IMR-90 (cell line): ENCODE measurements around the gene CAVIN4. TPM values are rescaled to one million over a fixed set of nuclear protein-coding genes. Genes with fewer than 3 reads are reported as not detected.

ENCODE experiments used
- ATAC-seq: fragments of 200-7000 bp; cut with Tn5 transposase; 2 replicates; pipeline ENCODE4 v1.9.1; 2020; ENCODE audit warnings: low read depth, mild to moderate bottlenecking, moderate library complexity
- BruUV-seq: library from RNA; stranded (reverse); fragments of 400-500 nt; replicated peaks from 2 replicates; lab custom pipeline; 2021; lab: Mats Ljungman, UMichigan
- CTCF ChIA-PET: fragments of 300-600 bp; formaldehyde crosslinking; extraction: SDS; loops from one replicate; lab custom pipeline; 2021; ENCODE audit warnings: antibody characterized with exemption; lab: Yijun Ruan, JAX
- POLR2A ChIA-PET: fragments of 300-600 bp; sonication (Branson Sonifier 250); formaldehyde crosslinking; loops from one replicate; lab custom pipeline; 2022; ENCODE audit warnings: antibody characterized with exemption; ENCODE audit not compliant: unreplicated experiment; lab: Charles Lee
- DNase-seq: peaks from one replicate; pipeline ENCODE4 v3.0.0; 2013
- H2AFZ ChIP-seq: replicated peaks from 2 replicates; pipeline ENCODE3; 2013; ENCODE audit warnings: low read length, mild to moderate bottlenecking; ENCODE audit not compliant: poor library complexity
- H2AK5ac ChIP-seq: 2 replicates; pipeline ENCODE4 v1.6.1; 2013; ENCODE audit warnings: low read depth, low read length, inconsistent platforms
- H2AK9ac ChIP-seq: replicated peaks from 2 replicates; pipeline ENCODE3; 2013; ENCODE audit warnings: mild to moderate bottlenecking, low read depth, low read length, moderate library complexity; ENCODE audit not compliant: poor library complexity
- H2BK120ac ChIP-seq: 2 replicates; pipeline ENCODE4 v1.6.1; 2013; ENCODE audit warnings: low read depth, low read length, inconsistent platforms
- H2BK15ac ChIP-seq: 3 replicates; pipeline ENCODE4 v1.6.1; 2013; ENCODE audit warnings: low read depth, low read length, inconsistent platforms
- H2BK20ac ChIP-seq: 2 replicates; pipeline ENCODE4 v1.6.1; 2013; ENCODE audit warnings: low read depth, mild to moderate bottlenecking, inconsistent platforms, low read length, moderate library complexity
- H2BK5ac ChIP-seq: 2 replicates; pipeline ENCODE4 v1.6.1; 2013; ENCODE audit warnings: mild to moderate bottlenecking, low read depth, low read length, inconsistent platforms; ENCODE audit not compliant: poor library complexity, severe bottlenecking
- H3K14ac ChIP-seq: replicated peaks from 2 replicates; pipeline ENCODE4 v1.6.1; 2013; ENCODE audit warnings: low read depth, low read length, inconsistent platforms
- H3K18ac ChIP-seq: 2 replicates; pipeline ENCODE4 v1.6.1; 2013; ENCODE audit warnings: low read depth, low read length, control low read depth
- H3K23ac ChIP-seq: 2 replicates; pipeline ENCODE4 v1.6.1; 2013; ENCODE audit warnings: low read depth, low read length, inconsistent platforms
- H3K27ac ChIP-seq: 2 replicates; pipeline ENCODE4 v1.5.1; 2013; ENCODE audit warnings: mild to moderate bottlenecking, control low read depth, low read length; ENCODE audit not compliant: insufficient read depth
- H3K27me3 ChIP-seq: 2 replicates; pipeline ENCODE4 v1.6.1; 2013; ENCODE audit warnings: low read length; ENCODE audit not compliant: control insufficient read depth, insufficient read depth
- H3K36me3 ChIP-seq: 2 replicates; pipeline ENCODE4 v1.6.1; 2013; ENCODE audit warnings: low read length, mixed read lengths; ENCODE audit not compliant: control insufficient read depth, insufficient read depth
- H3K4ac ChIP-seq: 2 replicates; pipeline ENCODE4 v1.6.1; 2013; ENCODE audit warnings: low read depth, low read length, inconsistent platforms
- H3K4me1 ChIP-seq: 2 replicates; pipeline ENCODE4 v1.6.1; 2013; ENCODE audit warnings: low read length, mixed read lengths; ENCODE audit not compliant: control insufficient read depth, insufficient read depth
- H3K4me2 ChIP-seq: 2 replicates; pipeline ENCODE4 v1.6.1; 2013; ENCODE audit warnings: low read depth, mild to moderate bottlenecking, control low read depth, low read length, moderate library complexity
- H3K4me3 ChIP-seq: 2 replicates; pipeline ENCODE4 v1.5.1; 2013; ENCODE audit warnings: low read depth, mild to moderate bottlenecking, control low read depth, low read length, moderate library complexity; ENCODE audit not compliant: insufficient read depth
- H3K56ac ChIP-seq: 2 replicates; pipeline ENCODE4 v1.6.1; 2013; ENCODE audit warnings: low read length, inconsistent platforms; ENCODE audit not compliant: insufficient read depth; ENCODE audit errors: extremely low read depth
- H3K79me1 ChIP-seq, 2 experiments: 2 replicates each; pipeline ENCODE4 v1.6.1; 2013; ENCODE audit warnings: low read length in 2 of 2, inconsistent platforms in 1 of 2, low read depth in 1 of 2
- H3K9ac ChIP-seq: 2 replicates; pipeline ENCODE4 v1.6.1; 2013; ENCODE audit warnings: low read depth, low read length, control low read depth
- H3K9me1 ChIP-seq: 2 replicates; pipeline ENCODE4 v1.6.1; 2013; ENCODE audit warnings: low read length, inconsistent platforms; ENCODE audit not compliant: insufficient read depth
- H3K9me3 ChIP-seq: 2 replicates; pipeline ENCODE4 v1.6.1; 2013; ENCODE audit warnings: low read length; ENCODE audit not compliant: control insufficient read depth, insufficient read depth
- H4K20me1 ChIP-seq: 2 replicates; pipeline ENCODE4 v1.6.1; 2013; ENCODE audit warnings: low read length, inconsistent platforms; ENCODE audit not compliant: insufficient read depth
- H4K5ac ChIP-seq: 2 replicates; pipeline ENCODE4 v1.6.1; 2013; ENCODE audit warnings: mild to moderate bottlenecking, low read depth, low read length, control low read depth
- H4K8ac ChIP-seq, 2 experiments: 2 replicates each; pipeline ENCODE4 v1.6.1; 2013; ENCODE audit warnings: low read depth in 2 of 2, low read length in 2 of 2, control low read depth in 1 of 2, inconsistent platforms in 1 of 2
- H4K91ac ChIP-seq: 2 replicates; pipeline ENCODE4 v1.6.1; 2013; ENCODE audit warnings: low read depth, low read length, inconsistent platforms; ENCODE audit not compliant: insufficient read depth
- BHLHE40 ChIP-seq: fragments of 150-350 bp; IDR thresholded peaks from 2 replicates; pipeline ENCODE4 v1.6.1; 2016; ENCODE audit warnings: mild to moderate bottlenecking, low read depth, low read length
- CEBPB ChIP-seq: IDR thresholded peaks from 2 replicates; pipeline ENCODE4 v1.6.1; 2012; ENCODE audit warnings: low read depth, low read length, improper control_type of control experiment
- CHD1 ChIP-seq: IDR thresholded peaks from 2 replicates; pipeline ENCODE4 v1.6.1; 2012; ENCODE audit warnings: low read depth, low read length, improper control_type of control experiment
- FOS ChIP-seq: fragments of 150-350 bp; IDR thresholded peaks from 2 replicates; pipeline ENCODE4 v1.6.1; 2016; ENCODE audit warnings: low read depth, low read length
- MAFK ChIP-seq: IDR thresholded peaks from 2 replicates; pipeline ENCODE4 v1.6.1; 2012; ENCODE audit warnings: low read depth, low read length, improper control_type of control experiment
- MAZ ChIP-seq: IDR thresholded peaks from 2 replicates; pipeline ENCODE4 v1.6.1; 2012; ENCODE audit warnings: low read depth, mild to moderate bottlenecking, low read length, improper control_type of control experiment, moderate library complexity, borderline replicate concordance
- MXI1 ChIP-seq: IDR thresholded peaks from 2 replicates; pipeline ENCODE4 v1.6.1; 2012; ENCODE audit warnings: low read depth, mild to moderate bottlenecking, low read length, moderate library complexity, borderline replicate concordance
- NFE2L2 ChIP-seq: fragments of 150-350 bp; IDR thresholded peaks from 2 replicates; pipeline ENCODE4 v1.6.1; 2016; ENCODE audit warnings: low read depth, mild to moderate bottlenecking, low read length
- POLR2A ChIP-seq: IDR thresholded peaks from 2 replicates; pipeline ENCODE4 v1.6.1; 2012; ENCODE audit warnings: mild to moderate bottlenecking, low read depth, low read length
- RAD21 ChIP-seq: IDR thresholded peaks from 2 replicates; pipeline ENCODE4 v1.6.1; 2012; ENCODE audit warnings: low read length, improper control_type of control experiment
- RCOR1 ChIP-seq: IDR thresholded peaks from 2 replicates; pipeline ENCODE4 v1.6.1; 2012; ENCODE audit warnings: mild to moderate bottlenecking, low read length, improper control_type of control experiment; ENCODE audit not compliant: insufficient replicate concordance
- RFX5 ChIP-seq: IDR thresholded peaks from 2 replicates; pipeline ENCODE4 v1.8.0; 2012; ENCODE audit warnings: low read depth, mild to moderate bottlenecking, low read length, moderate library complexity
- SMC3 ChIP-seq: fragments of 150-350 bp; IDR thresholded peaks from 2 replicates; pipeline ENCODE4 v1.6.1; 2016; ENCODE audit warnings: low read depth, mild to moderate bottlenecking, antibody characterized with exemption, low read length, moderate library complexity
- USF2 ChIP-seq: fragments of 150-350 bp; IDR thresholded peaks from 2 replicates; pipeline ENCODE4 v1.6.1; 2017; ENCODE audit warnings: mild to moderate bottlenecking, antibody characterized with exemption, low read length, low read depth
- WGBS, 2 experiments: methylation state at CpG; one replicate each; pipeline versions ENCODE4 v1.1.5 to v1.1.7; 2013; ENCODE audit warnings: missing lambda C conversion rate in 2 of 2; ENCODE audit not compliant: insufficient read length in 1 of 2; ENCODE audit errors: extremely low coverage in 2 of 2; 5-methylcytosine and 5-hydroxymethylcytosine counted together
- dilution Hi-C: fragments of 300-500 bp; cut with HindIII; formaldehyde crosslinking; loops from one replicate; pipeline ENCODE4 v1.14.3; 2018; ENCODE audit warnings: low sequenced_read_pairs; ENCODE audit not compliant: unreplicated experiment
- in situ Hi-C: fragments of 300-500 bp; cut with MboI; formaldehyde crosslinking; loops from 3 replicates; pipeline ENCODE4 v1.14.3; 2019; ENCODE audit warnings: low sequenced_read_pairs, inconsistent platforms, mixed read lengths
- intact Hi-C: fragments of 100-400 bp; cut with micrococcal nuclease; formaldehyde crosslinking; loops from 2 replicates; pipeline ENCODE4 v1.10.0; 2022
- polyA plus RNA-seq, 3 experiments: library from polyadenylated mRNA; depleted of rRNA; stranded (reverse); fragments of >200 nt; gene quantifications; 2 replicates each; pipeline ENCODE4 v1.2.3, GENCODE V29; 2012; ENCODE audit warnings: low replicate concordance in 1 of 3
- total RNA-seq: library from RNA; depleted of rRNA; stranded (reverse); fragments of >200 nt; gene quantifications from 2 replicates; pipeline ENCODE4 v1.2.3, GENCODE V29; 2012
- TF ChIP-seq, protein P1 (sequence below): conservative IDR thresholded peaks from 2 replicates; pipeline ENCODE4 v1.5.1; 2012; ENCODE audit warnings: mild to moderate bottlenecking, low read depth, low read length, improper control_type of control experiment
- TF ChIP-seq, protein P2 (sequence below): fragments of 150-350 bp; IDR thresholded peaks from 2 replicates; pipeline ENCODE4 v1.6.1; 2016; ENCODE audit warnings: low read depth, mild to moderate bottlenecking, low read length, moderate library complexity, borderline replicate concordance

Gene CAVIN4
- total and polyA plus RNA-seq, 2 of the 4 experiments (the other 2 are of a cell fraction), result 2.2 to 2.6 TPM

DNA sequence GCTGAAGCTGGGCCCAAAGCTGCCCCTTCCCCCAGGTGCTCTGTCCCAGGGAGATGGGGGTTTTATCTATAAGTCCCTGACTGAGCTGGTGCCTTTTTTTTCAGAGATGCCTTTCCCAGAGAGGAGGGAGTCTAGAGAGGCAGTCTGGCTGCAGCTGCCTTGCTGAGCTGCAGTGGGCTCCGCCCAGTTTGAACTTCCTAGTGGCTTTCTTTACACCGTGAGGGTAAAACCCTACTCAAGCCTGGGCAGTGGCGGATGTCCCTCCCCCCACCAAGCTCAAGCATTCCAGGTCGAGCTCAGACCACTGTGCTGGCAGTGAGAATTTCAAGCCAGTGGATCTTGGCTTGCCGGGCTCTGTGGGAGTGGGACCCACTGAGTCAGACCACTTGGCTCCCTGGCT, 41.3 kb downstream of the CAVIN4 start:
- H3K27me3 ChIP-seq, result no peaks in the 10 kb centered on the region
- H3K9ac ChIP-seq, result no peak overlapping the region
- H3K9me1 ChIP-seq, result no peaks in the 10 kb centered on the region
- H3K4me1 ChIP-seq, result no peaks in the 10 kb centered on the region
- DNase-seq, result no peak
- no peak overlapping the region for H3K23ac ChIP-seq
- no peak overlapping the region for H4K8ac ChIP-seq
- no peak overlapping the region for H3K14ac ChIP-seq
- no peak overlapping the region for H3K4ac ChIP-seq
- no peak overlapping the region for H3K4me2 ChIP-seq
- H3K9me3 ChIP-seq, result no peaks in the 10 kb centered on the region
- no peak for ATAC-seq
- H3K56ac ChIP-seq, result no peak overlapping the region
- no peak overlapping the region for H4K5ac ChIP-seq
- dilution Hi-C loops (no loop called here), in situ Hi-C loops (no loop called here), intact Hi-C loops (no loop called here)
- H2BK5ac ChIP-seq, result no peak overlapping the region
- no peak overlapping the region for H2BK20ac ChIP-seq
- no TSS peak for BruUV-seq
- H4K91ac ChIP-seq, result no peak overlapping the region
- no peak overlapping the region for H3K27ac ChIP-seq
- H2BK120ac ChIP-seq, result no peak overlapping the region
- H3K4me3 ChIP-seq, result no peak overlapping the region
- no peaks in the 10 kb centered on the region for H3K79me1 ChIP-seq
- no peak for TF ChIP-seq FOS
- no peak for TF ChIP-seq BHLHE40
- TF ChIP-seq RAD21, result no peak
- TF ChIP-seq CHD1, result no peak
- TF ChIP-seq, protein P1, sequence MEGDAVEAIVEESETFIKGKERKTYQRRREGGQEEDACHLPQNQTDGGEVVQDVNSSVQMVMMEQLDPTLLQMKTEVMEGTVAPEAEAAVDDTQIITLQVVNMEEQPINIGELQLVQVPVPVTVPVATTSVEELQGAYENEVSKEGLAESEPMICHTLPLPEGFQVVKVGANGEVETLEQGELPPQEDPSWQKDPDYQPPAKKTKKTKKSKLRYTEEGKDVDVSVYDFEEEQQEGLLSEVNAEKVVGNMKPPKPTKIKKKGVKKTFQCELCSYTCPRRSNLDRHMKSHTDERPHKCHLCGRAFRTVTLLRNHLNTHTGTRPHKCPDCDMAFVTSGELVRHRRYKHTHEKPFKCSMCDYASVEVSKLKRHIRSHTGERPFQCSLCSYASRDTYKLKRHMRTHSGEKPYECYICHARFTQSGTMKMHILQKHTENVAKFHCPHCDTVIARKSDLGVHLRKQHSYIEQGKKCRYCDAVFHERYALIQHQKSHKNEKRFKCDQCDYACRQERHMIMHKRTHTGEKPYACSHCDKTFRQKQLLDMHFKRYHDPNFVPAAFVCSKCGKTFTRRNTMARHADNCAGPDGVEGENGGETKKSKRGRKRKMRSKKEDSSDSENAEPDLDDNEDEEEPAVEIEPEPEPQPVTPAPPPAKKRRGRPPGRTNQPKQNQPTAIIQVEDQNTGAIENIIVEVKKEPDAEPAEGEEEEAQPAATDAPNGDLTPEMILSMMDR, result no peak
- no peak for TF ChIP-seq MAFK
- TF ChIP-seq, protein P2, sequence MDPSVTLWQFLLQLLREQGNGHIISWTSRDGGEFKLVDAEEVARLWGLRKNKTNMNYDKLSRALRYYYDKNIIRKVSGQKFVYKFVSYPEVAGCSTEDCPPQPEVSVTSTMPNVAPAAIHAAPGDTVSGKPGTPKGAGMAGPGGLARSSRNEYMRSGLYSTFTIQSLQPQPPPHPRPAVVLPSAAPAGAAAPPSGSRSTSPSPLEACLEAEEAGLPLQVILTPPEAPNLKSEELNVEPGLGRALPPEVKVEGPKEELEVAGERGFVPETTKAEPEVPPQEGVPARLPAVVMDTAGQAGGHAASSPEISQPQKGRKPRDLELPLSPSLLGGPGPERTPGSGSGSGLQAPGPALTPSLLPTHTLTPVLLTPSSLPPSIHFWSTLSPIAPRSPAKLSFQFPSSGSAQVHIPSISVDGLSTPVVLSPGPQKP, result no peak
- TF ChIP-seq RCOR1, result no peak
- no peak for TF ChIP-seq NFE2L2
- no peak for TF ChIP-seq POLR2A
- TF ChIP-seq MAZ, result no peak
- TF ChIP-seq SMC3, result no peak
- no peak for TF ChIP-seq USF2
- no peak for TF ChIP-seq RFX5
- TF ChIP-seq MXI1, result no peak
- TF ChIP-seq CEBPB, result no peak
- no peak overlapping the region for H2AK9ac ChIP-seq
- no peak overlapping the region for H2AFZ ChIP-seq
- H2BK15ac ChIP-seq, result no peak overlapping the region
- ChIA-PET POLR2A (no interaction called here), CTCF (interaction anchor here (1.4 kb wide), 1 partner anchor 18 kb away, joined by 5 read pairs; no protein-coding TSS in a partner anchor)
- no peak overlapping the region for H3K18ac ChIP-seq
- H2AK5ac ChIP-seq, result no peak overlapping the region
- no peaks in the 10 kb centered on the region for H3K36me3 ChIP-seq
- H4K20me1 ChIP-seq, result no peaks in the 10 kb centered on the region
- WGBS, 2 experiments, result 70% methylated on average over 2 of the region's 5 CpGs; no CpG with 5 or more reads in 1 of the 2 experiments
